Esophagus squamous epithelium (tissue), 5 donors: ENCODE data around the gene LELP1. TPM values are rescaled to one million over a fixed set of nuclear protein-coding genes. Genes with fewer than 3 reads are reported as not detected.

ENCODE experiments used
- DNase-seq: peaks from one replicate; lab custom pipeline; 2025; lab: John Stamatoyannopoulos, UW
- H3K27ac ChIP-seq, 4 donors: fragments of 200-600 bp; sonication (generic); one replicate each; pipeline ENCODE4 v1.5.1; 2016 to 2019; ENCODE audit warnings: mild to moderate bottlenecking in 1 of 4
- H3K27me3 ChIP-seq, 4 donors: fragments of 200-600 bp; sonication (generic); 1 replicate in 3 of 4; 2 replicates in 1 of 4; pipeline versions ENCODE4 v1.5.1 to v1.6.0; 2017 to 2021; ENCODE audit warnings: antibody characterized with exemption in 1 of 4
- H3K36me3 ChIP-seq, 3 donors: fragments of 200-600 bp; sonication (generic); one replicate each; pipeline ENCODE4 v1.5.1; 2016 to 2019
- H3K4me1 ChIP-seq, 3 donors: fragments of 200-600 bp; sonication (generic); one replicate each; pipeline ENCODE4 v1.5.1; 2017 to 2019
- H3K4me3 ChIP-seq, 4 donors: fragments of 200-600 bp; sonication (generic); 1 replicate in 3 of 4; 2 replicates in 1 of 4; pipeline ENCODE4 v1.5.1; 2016 to 2019; ENCODE audit warnings: mild to moderate bottlenecking in 2 of 4, moderate library complexity in 1 of 4
- H3K9me3 ChIP-seq, 3 donors: fragments of 200-600 bp; sonication (generic); one replicate each; pipeline ENCODE4 v1.5.1; 2016 to 2019
- CTCF ChIP-seq, 6 experiments: fragments of 450-650 bp in 4 of 6; fragments of 200-600 bp in 2 of 6; sonication (generic) in 2 of 6; IDR thresholded peaks; one replicate each; pipeline ENCODE4 v1.5.1; 2016 to 2019; ENCODE audit warnings: antibody characterized with exemption in 6 of 6, mild to moderate bottlenecking in 4 of 6, moderate library complexity in 4 of 6
- POLR2A ChIP-seq, 4 donors: fragments of 450-650 bp; IDR thresholded peaks; one replicate each; pipeline ENCODE4 v1.6.1; 2017; ENCODE audit warnings: antibody characterized with exemption in 4 of 4, mild to moderate bottlenecking in 4 of 4, moderate library complexity in 3 of 4
- WGBS, 2 donors: methylation state at CpG; one replicate each; pipeline ENCODE4 v1.1.5; 2018; 5-methylcytosine and 5-hydroxymethylcytosine counted together
- intact Hi-C: fragments of 100-400 bp; cut with DNase I; formaldehyde crosslinking; loops from one replicate; pipeline ENCODE4 v1.15.0; 2022
- total RNA-seq, 4 donors: library from RNA; depleted of rRNA; stranded (reverse); fragments of >200 nt; gene quantifications; one replicate each; pipeline ENCODE4 v1.1.0, GENCODE V29; 2016
- donor health status: DM: yes; HTN: yes; CAD: no.

The LELP1 gene
- total RNA-seq, 4 donors from 2014 or later: not detected

DNA sequence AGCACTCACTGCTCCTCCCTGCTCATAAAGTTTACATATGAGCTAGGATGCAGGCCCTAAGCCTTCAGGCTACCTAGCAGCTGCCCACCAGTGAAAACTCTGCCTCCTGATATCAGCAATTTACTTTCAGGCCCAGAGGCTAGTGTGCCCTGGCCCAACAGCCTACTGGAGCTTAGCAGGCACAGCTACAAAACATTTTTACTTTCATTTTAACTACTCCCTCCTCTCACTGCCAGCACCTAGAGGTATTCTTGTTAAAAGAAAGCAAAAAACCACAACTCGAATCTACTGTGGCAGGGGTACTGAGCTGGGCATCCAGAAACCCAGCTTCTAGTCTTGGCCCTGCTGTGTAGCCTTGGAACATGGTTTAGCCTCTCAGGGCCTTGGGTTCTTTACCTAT lies 50.5 kb downstream of the LELP1 start:
- no peaks in the 10 kb centered on the region for H3K36me3 ChIP-seq
- no peak overlapping the region for H3K4me3 ChIP-seq
- intact Hi-C loops: no loop called here
- 17 to 25% methylated on average over 1 of the region's 1 CpG for WGBS, 2 donors
- no peak for DNase-seq
- no peak overlapping the region for H3K27ac ChIP-seq
- H3K4me1 ChIP-seq: peaks cover 0 to 16% (median 0%) of the 10 kb centered on the region in 3 donors
- no peaks in the 10 kb centered on the region for H3K9me3 ChIP-seq
- TF ChIP-seq POLR2A (IDR thresholded peaks at IDR 0.05): no peak
- no peak for TF ChIP-seq CTCF (IDR thresholded peaks at IDR 0.05)
- no peaks in the 10 kb centered on the region for H3K27me3 ChIP-seq

Other genes with a start within 250 kb of the LELP1 start
- gene SPRR4, start 232.8 kb upstream of the LELP1 start, total RNA-seq: 1 to 10 TPM in 2 of 4 donors, under 1 TPM in 1, not detected in 1; 0.64 to 6.4 (median 1.3) TPM
- 1,000 to 10,000 TPM in 1 of 4 donors, 100 to 1,000 TPM in 2, 10 to 100 TPM in 1; 57.4 to 1,951 (median 348) TPM for gene SPRR1A, start 219.3 kb upstream of the LELP1 start, total RNA-seq
- over 10,000 TPM in 1 of 4 donors, 1,000 to 10,000 TPM in 3; 7,283 to 22,357 (median 8,768) TPM for gene SPRR3, start 201.7 kb upstream of the LELP1 start, total RNA-seq
- 1,000 to 10,000 TPM in 1 of 4 donors, 100 to 1,000 TPM in 3; 102 to 3,090 (median 871) TPM for gene SPRR1B, start 172.2 kb upstream of the LELP1 start, total RNA-seq
- gene SPRR2D, start 162.3 kb upstream of the LELP1 start, total RNA-seq: 1,000 to 10,000 TPM in 1 of 4 donors, 100 to 1,000 TPM in 2, 1 to 10 TPM in 1; 8.2 to 1,680 (median 542) TPM
- gene SPRR2A, start 145.9 kb upstream of the LELP1 start, total RNA-seq: 1,000 to 10,000 TPM in 3 of 4 donors, 10 to 100 TPM in 1; 60.3 to 5,271 (median 1,851) TPM
- 10 to 100 TPM in 1 of 4 donors, 1 to 10 TPM in 2, not detected in 1; 1.9 to 99.4 (median 7.0) TPM for gene SPRR2B, start 131.8 kb upstream of the LELP1 start, total RNA-seq
- gene SPRR2E, start 108.9 kb upstream of the LELP1 start, total RNA-seq: 1,000 to 10,000 TPM in 1 of 4 donors, 100 to 1,000 TPM in 2, 1 to 10 TPM in 1; 4.0 to 3,177 (median 449) TPM
- 1,000 to 10,000 TPM in 1 of 4 donors, 100 to 1,000 TPM in 1, 10 to 100 TPM in 1, under 1 TPM in 1; 0.76 to 1,391 (median 149) TPM for gene SPRR2F, start 89.9 kb upstream of the LELP1 start, total RNA-seq
- gene SPRR2G, start 52.5 kb upstream of the LELP1 start, total RNA-seq: 1 to 10 TPM in 1 of 4 donors, not detected in 3; 9.0 TPM
- gene PRR9, start 14.2 kb downstream of the LELP1 start, total RNA-seq: not detected
- not detected for gene LORICRIN, start 56.3 kb downstream of the LELP1 start, total RNA-seq
- 10 to 100 TPM; 14.3 to 44.0 (median 23.8) TPM for gene PGLYRP3, start 109.5 kb downstream of the LELP1 start, total RNA-seq
- gene PGLYRP4, start 145.4 kb downstream of the LELP1 start, total RNA-seq: 10 to 100 TPM in 1 of 4 donors, 1 to 10 TPM in 3; 4.2 to 15.1 (median 6.9) TPM
- gene S100A9, start 154.4 kb downstream of the LELP1 start, total RNA-seq: over 10,000 TPM; 15,145 to 90,256 (median 57,331) TPM
- gene S100A12, start 172.2 kb downstream of the LELP1 start, total RNA-seq: 100 to 1,000 TPM in 1 of 4 donors, 10 to 100 TPM in 3; 16.2 to 154 (median 49.0) TPM
- gene S100A8, start 187.6 kb downstream of the LELP1 start, total RNA-seq: over 10,000 TPM in 3 of 4 donors, 1,000 to 10,000 TPM in 1; 4,308 to 17,245 (median 15,998) TPM
- 10 to 100 TPM in 1 of 4 donors, 1 to 10 TPM in 2, not detected in 1; 6.7 to 72.9 (median 8.1) TPM for gene S100A7A, start 213.1 kb downstream of the LELP1 start, total RNA-seq